PC-3 (cell line): ENCODE results near the gene CFHR4. TPM values are rescaled to one million over a fixed set of nuclear protein-coding genes. Genes with fewer than 3 reads are reported as not detected.
"Not testable (repeated sequence)": the region's sequence is repeated elsewhere in the genome, so short reads cannot be mapped to it uniquely, and the experiment has no call there.

Source experiments
- ATAC-seq: fragments of 200-7000 bp; cut with Tn5 transposase; 2 replicates; pipeline ENCODE4 v1.9.1; 2020; ENCODE audit warnings: mild to moderate bottlenecking, moderate library complexity
- BruUV-seq: library from RNA; stranded (reverse); fragments of 400-500 nt; replicated peaks from 2 replicates; lab custom pipeline; 2021; lab: Mats Ljungman, UMichigan
- CTCF ChIA-PET: fragments of 300-600 bp; sonication (Branson Sonifier 250); formaldehyde crosslinking; loops from one replicate; lab custom pipeline; 2022; ENCODE audit warnings: antibody characterized with exemption; lab: Charles Lee
- POLR2A ChIA-PET: fragments of 300-600 bp; sonication (Branson Sonifier 250); formaldehyde crosslinking; loops from one replicate; lab custom pipeline; 2022; ENCODE audit warnings: antibody characterized with exemption; ENCODE audit not compliant: unreplicated experiment; lab: Charles Lee
- DNase-seq: peaks from one replicate; pipeline ENCODE4 v3.0.0-alpha.2; 2015
- H2AFZ ChIP-seq: fragments of 300-600 bp; sonication (generic); 2 replicates; pipeline ENCODE4 v1.6.0; 2016; ENCODE audit warnings: antibody characterized with exemption, low read length
- H3F3A ChIP-seq: fragments of 300-600 bp; sonication (generic); one replicate; pipeline ENCODE4 v1.6.0; 2017; ENCODE audit warnings: antibody characterized with exemption, low read length, control low read depth, mild to moderate bottlenecking; ENCODE audit not compliant: unreplicated experiment
- H3K27ac ChIP-seq: fragments of 300-600 bp; sonication (generic); 2 replicates; pipeline ENCODE4 v1.5.1; 2016; ENCODE audit warnings: mild to moderate bottlenecking, low read length
- H3K27me3 ChIP-seq: fragments of 300-600 bp; sonication (generic); 2 replicates; pipeline ENCODE4 v1.6.1; 2016; ENCODE audit warnings: low read length, mixed read lengths
- H3K36me3 ChIP-seq: fragments of 300-600 bp; sonication (generic); 2 replicates; pipeline ENCODE4 v1.6.1; 2016; ENCODE audit warnings: low read depth, mixed run types, low read length, mixed read lengths
- H3K4me1 ChIP-seq: fragments of 300-600 bp; sonication (generic); 2 replicates; pipeline ENCODE4 v1.5.1; 2016; ENCODE audit warnings: low read length; ENCODE audit not compliant: insufficient read depth
- H3K4me2 ChIP-seq: fragments of 300-600 bp; sonication (generic); 2 replicates; pipeline ENCODE4 v1.6.0; 2016; ENCODE audit warnings: low read length
- H3K4me3 ChIP-seq: fragments of 300-600 bp; sonication (generic); 2 replicates; pipeline ENCODE4 v1.5.1; 2016; ENCODE audit warnings: mild to moderate bottlenecking, low read length, mixed read lengths
- H3K79me2 ChIP-seq: fragments of 300-600 bp; sonication (generic); 2 replicates; pipeline ENCODE4 v1.6.1; 2017; ENCODE audit warnings: low read length, mixed read lengths
- H3K9ac ChIP-seq: fragments of 300-600 bp; sonication (generic); 2 replicates; pipeline ENCODE4 v1.6.0; 2016; ENCODE audit warnings: mild to moderate bottlenecking, low read length
- H3K9me2 ChIP-seq: fragments of 300-600 bp; sonication (generic); replicated peaks from 2 replicates; pipeline ENCODE4 v1.6.1; 2016; ENCODE audit warnings: mixed run types, low read length, mixed read lengths
- H3K9me3 ChIP-seq: fragments of 300-600 bp; sonication (generic); 2 replicates; pipeline ENCODE4 v1.6.1; 2016; ENCODE audit warnings: low read length, mixed read lengths
- H4K20me1 ChIP-seq: fragments of 300-600 bp; sonication (generic); 2 replicates; pipeline ENCODE4 v1.6.1; 2016; ENCODE audit warnings: low read length, mixed read lengths
- EZH2 ChIP-seq: fragments of 300-600 bp; sonication (generic); IDR thresholded peaks from one replicate; pipeline ENCODE4 v1.6.1; 2017; ENCODE audit warnings: antibody characterized with exemption, mild to moderate bottlenecking, low read length; ENCODE audit not compliant: unreplicated experiment
- EZH2phosphoT487 ChIP-seq: fragments of 300-600 bp; sonication (generic); IDR thresholded peaks from 2 replicates; pipeline ENCODE4 v1.6.1; 2018; ENCODE audit warnings: mild to moderate bottlenecking, antibody characterized with exemption, low read length, borderline replicate concordance
- intact Hi-C: fragments of 100-400 bp; cut with micrococcal nuclease; formaldehyde crosslinking; loops from 2 replicates; pipeline ENCODE4 v1.9.0; 2023
- total RNA-seq: library from RNA; depleted of rRNA; stranded (reverse); fragments of >200 nt; gene quantifications from 2 replicates; pipeline ENCODE4 v1.2.3, GENCODE V29; 2014
- TF ChIP-seq, protein P1 (sequence below): fragments of 300-600 bp; sonication (generic); conservative IDR thresholded peaks from 2 replicates; pipeline ENCODE4 v1.5.1; 2017; ENCODE audit warnings: antibody characterized with exemption, low read depth, mild to moderate bottlenecking, low read length

Gene CFHR4
- total RNA-seq, 1 experiment from 2014 or later: not detected

DNA sequence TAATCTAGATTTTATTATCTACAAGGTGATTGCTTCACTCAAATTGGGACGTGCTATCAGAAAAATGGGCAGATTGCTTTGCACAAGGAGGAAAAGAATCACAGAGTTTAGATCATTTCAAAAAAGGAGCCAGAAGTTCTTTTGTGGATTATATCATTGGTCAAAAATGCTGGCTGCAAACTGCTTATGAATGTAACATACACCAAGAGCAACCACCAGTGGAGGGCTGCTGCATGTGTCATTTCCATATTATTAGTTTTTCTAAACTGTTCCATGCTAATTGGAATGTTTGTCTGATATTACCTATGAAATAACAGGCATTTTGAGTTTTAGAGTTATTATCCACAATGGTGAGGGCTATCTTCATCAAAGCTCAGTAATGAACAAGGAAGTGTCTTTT lies 39.0 kb downstream of the CFHR4 start:
- CTCF ChIA-PET, H2AFZ ChIP-seq, H3F3A ChIP-seq, POLR2A ChIA-PET, H3K4me1 ChIP-seq, H3K9ac ChIP-seq, ATAC-seq, BruUV-seq, H3K27me3 ChIP-seq, H3K79me2 ChIP-seq, H3K4me2 ChIP-seq, DNase-seq, H3K9me2 ChIP-seq, H3K9me3 ChIP-seq, H3K27ac ChIP-seq, H3K4me3 ChIP-seq, H4K20me1 ChIP-seq, intact Hi-C loops, H3K36me3 ChIP-seq: not testable (repeated sequence)

DNA sequence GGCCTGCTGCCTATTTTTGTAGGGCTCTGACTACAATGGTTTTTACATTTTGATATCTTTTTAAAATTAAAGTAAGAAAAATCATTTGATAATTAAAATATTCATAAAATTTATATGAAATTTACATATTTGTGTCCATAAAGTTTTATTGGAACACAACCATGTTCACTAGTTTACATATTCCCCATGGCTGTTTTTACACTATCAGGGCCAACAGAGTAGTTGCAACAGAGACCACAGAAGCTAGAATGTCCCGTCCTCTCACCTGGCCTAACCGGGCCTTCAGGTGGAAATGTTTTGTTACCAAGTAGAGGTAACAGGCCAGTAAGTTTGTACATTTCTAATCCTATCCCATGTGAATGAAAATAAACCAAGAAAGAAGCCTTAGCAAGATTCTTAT lies 45.0 kb downstream of the CFHR4 start:
- H3K9me2 ChIP-seq, intact Hi-C loops, H4K20me1 ChIP-seq, H3K4me3 ChIP-seq, POLR2A ChIA-PET, H3K36me3 ChIP-seq, H3K4me1 ChIP-seq, DNase-seq, H3K4me2 ChIP-seq, H3K27ac ChIP-seq, CTCF ChIA-PET, H3K79me2 ChIP-seq, H3K27me3 ChIP-seq, BruUV-seq, H3K9ac ChIP-seq, ATAC-seq, H3F3A ChIP-seq, H2AFZ ChIP-seq, H3K9me3 ChIP-seq: not testable (repeated sequence)

DNA sequence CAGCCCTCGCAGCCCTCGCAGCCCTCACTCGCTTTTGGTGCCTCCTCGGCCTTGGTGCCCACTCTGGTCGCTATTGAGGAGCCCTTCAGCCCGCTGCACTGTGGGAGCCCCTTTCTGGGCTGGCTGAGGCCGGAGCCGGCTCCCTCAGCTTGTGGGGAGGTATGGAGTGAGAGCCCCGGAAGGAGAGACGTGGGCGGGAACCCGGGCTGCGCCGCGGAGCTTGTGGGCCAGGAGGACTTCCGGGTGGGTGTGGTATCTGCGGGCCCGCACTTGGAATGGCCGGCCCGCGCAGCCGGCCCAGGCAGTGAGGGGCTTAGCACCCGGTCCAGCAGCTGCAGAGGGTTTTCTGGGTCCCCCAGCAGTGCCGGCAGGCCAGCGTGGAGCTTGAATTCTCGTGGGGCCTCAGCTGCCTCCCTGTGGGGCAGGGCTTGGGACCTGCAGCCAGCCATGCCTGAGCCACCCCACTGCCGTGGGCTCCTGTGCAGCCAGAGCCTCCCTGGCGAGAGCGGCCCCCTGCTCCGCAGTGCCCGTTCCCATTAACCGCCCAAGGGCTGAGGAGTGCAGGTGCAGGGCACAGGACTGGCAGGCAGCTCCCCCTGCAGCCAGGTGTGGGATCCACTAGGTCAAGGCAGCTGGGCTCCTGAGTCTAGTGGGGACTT lies 45.8 kb downstream of the CFHR4 start:
- BruUV-seq: no TSS peak
- intact Hi-C loops: no loop called here
- no peaks in the 10 kb centered on the region for H3K27me3 ChIP-seq
- ATAC-seq (no peak), DNase-seq (no peak)
- H3K9ac ChIP-seq: no peak overlapping the region
- H3K4me2 ChIP-seq: no peak overlapping the region
- CTCF ChIA-PET: no interaction called here
- no peaks in the 10 kb centered on the region for H3F3A ChIP-seq
- H3K27ac ChIP-seq: no peak overlapping the region
- POLR2A ChIA-PET: no interaction called here
- H3K9me3 ChIP-seq: no peaks in the 10 kb centered on the region
- H3K9me2 ChIP-seq: no peaks in the 10 kb centered on the region
- H3K36me3 ChIP-seq: no peaks in the 10 kb centered on the region
- H4K20me1 ChIP-seq: no peaks in the 10 kb centered on the region
- TF ChIP-seq EZH2phosphoT487 (no peak), EZH2 (no peak)
- TF ChIP-seq, protein P1, sequence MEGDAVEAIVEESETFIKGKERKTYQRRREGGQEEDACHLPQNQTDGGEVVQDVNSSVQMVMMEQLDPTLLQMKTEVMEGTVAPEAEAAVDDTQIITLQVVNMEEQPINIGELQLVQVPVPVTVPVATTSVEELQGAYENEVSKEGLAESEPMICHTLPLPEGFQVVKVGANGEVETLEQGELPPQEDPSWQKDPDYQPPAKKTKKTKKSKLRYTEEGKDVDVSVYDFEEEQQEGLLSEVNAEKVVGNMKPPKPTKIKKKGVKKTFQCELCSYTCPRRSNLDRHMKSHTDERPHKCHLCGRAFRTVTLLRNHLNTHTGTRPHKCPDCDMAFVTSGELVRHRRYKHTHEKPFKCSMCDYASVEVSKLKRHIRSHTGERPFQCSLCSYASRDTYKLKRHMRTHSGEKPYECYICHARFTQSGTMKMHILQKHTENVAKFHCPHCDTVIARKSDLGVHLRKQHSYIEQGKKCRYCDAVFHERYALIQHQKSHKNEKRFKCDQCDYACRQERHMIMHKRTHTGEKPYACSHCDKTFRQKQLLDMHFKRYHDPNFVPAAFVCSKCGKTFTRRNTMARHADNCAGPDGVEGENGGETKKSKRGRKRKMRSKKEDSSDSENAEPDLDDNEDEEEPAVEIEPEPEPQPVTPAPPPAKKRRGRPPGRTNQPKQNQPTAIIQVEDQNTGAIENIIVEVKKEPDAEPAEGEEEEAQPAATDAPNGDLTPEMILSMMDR: no peak
- H3K79me2 ChIP-seq: no peaks in the 10 kb centered on the region
- H3K4me1 ChIP-seq: no peaks in the 10 kb centered on the region
- no peak overlapping the region for H3K4me3 ChIP-seq
- H2AFZ ChIP-seq: no peak overlapping the region

DNA sequence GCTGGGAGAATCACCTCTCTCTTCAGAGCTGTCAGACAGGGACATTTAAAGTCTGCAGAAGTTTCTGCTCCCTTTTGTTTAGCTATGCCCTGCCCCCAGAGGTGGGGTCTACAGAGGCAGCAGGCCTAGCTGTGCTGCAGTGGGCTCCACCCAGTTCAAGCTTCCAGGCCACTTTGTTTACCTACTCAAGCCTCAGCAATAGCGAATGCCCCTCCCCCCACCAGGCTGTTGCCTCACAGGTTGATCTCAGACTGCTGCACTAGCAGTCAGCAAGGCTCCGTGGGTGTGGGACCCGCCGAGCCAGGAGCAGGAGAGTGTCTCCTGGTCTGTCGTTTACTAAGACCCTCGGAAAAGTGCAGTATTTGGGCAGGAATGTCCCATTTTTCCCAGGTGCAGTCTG lies 53.6 kb downstream of the CFHR4 start:
- POLR2A ChIA-PET, H3K4me2 ChIP-seq, H3K9me2 ChIP-seq, CTCF ChIA-PET, H3K9ac ChIP-seq, H3K9me3 ChIP-seq, H3K4me1 ChIP-seq, H3K36me3 ChIP-seq, intact Hi-C loops, H3F3A ChIP-seq, H4K20me1 ChIP-seq, H3K27ac ChIP-seq, ATAC-seq, H2AFZ ChIP-seq, DNase-seq, BruUV-seq, H3K27me3 ChIP-seq, H3K79me2 ChIP-seq, H3K4me3 ChIP-seq: not testable (repeated sequence)

DNA sequence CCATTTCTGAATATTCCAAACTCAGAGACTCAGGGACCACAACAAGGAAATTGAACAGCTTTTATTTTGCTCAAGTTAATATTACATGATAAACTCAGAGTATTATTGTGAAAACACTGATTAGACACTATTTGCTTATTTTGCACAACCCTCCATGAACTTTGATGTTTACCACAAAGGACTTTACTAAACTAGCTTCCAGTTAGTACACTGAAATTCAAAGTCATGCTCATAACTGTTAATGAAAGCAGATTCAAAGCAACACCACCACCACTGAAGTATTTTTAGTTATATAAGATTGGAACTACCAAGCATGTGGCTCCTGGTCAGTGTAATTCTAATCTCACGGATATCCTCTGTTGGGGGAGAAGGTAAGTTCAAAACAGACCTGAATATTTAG lies 55.7 kb downstream of the CFHR4 start, which contains the start of gene CFHR2:
Gene CFHR2, plus strand, starts transcription at position 171 of the 400 bp plus-strand sequence. Its CDS starts 143 bp downstream, at position 314.
- CTCF ChIA-PET, H3K4me1 ChIP-seq, H3K9me2 ChIP-seq, H2AFZ ChIP-seq, H3K36me3 ChIP-seq, H3K27me3 ChIP-seq, H3K27ac ChIP-seq, H3K9me3 ChIP-seq, BruUV-seq, intact Hi-C loops, H3K4me3 ChIP-seq, DNase-seq, POLR2A ChIA-PET, H3K4me2 ChIP-seq, H4K20me1 ChIP-seq, ATAC-seq, H3K9ac ChIP-seq, H3K79me2 ChIP-seq, H3F3A ChIP-seq: not testable (repeated sequence)
